Epithelial cell of esophagus (primary cell): ENCODE measurements around the gene IZUMO4.
A peak's percentile ranks its signal among the peaks of the same experiment; 100 is the strongest.

ENCODE experiments used
- DNase-seq: peaks from one replicate; pipeline ENCODE4 v3.0.0; 2010; ENCODE audit warnings: low read depth
- H3K4me3 ChIP-seq: 2 replicates; pipeline ENCODE4 v1.5.1; 2011; ENCODE audit warnings: mild to moderate bottlenecking, low read length, control low read depth
- CTCF ChIP-seq: IDR thresholded peaks from 2 replicates; pipeline ENCODE4 v1.5.1; 2011; ENCODE audit warnings: low read depth, mild to moderate bottlenecking, low read length, control low read depth, inconsistent platforms; ENCODE audit not compliant: insufficient read depth; ENCODE audit errors: missing control alignments

The IZUMO4 gene

GRCh38 chr19:2061495-2062388 lies 35.0 kb upstream of the IZUMO4 start:
- peak overlapping the region; percentile 61 for H3K4me3 ChIP-seq
- no peak for TF ChIP-seq CTCF
- peak; percentile 99 for DNase-seq

GRCh38 chr19:2062389-2062729 lies 34.4 kb upstream of the IZUMO4 start:
- peak overlapping the region; percentile 61 for H3K4me3 ChIP-seq
- TF ChIP-seq CTCF, result no peak
- DNase-seq, result no peak

- DNase-seq, result no peak
- no peak for TF ChIP-seq CTCF
- no peak overlapping the region for H3K4me3 ChIP-seq
Measured at GRCh38 chr19:2062770-2063169, 33.9 kb upstream of the IZUMO4 start.

- no peak overlapping the region for H3K4me3 ChIP-seq
- no peak for TF ChIP-seq CTCF
- DNase-seq, result no peak
Measured at GRCh38 chr19:2063824-2064223, 32.9 kb upstream of the IZUMO4 start.

- no peak overlapping the region for H3K4me3 ChIP-seq
- DNase-seq, result no peak
- TF ChIP-seq CTCF, result no peak
Measured at GRCh38 chr19:2064395-2064787, 32.3 kb upstream of the IZUMO4 start.

GRCh38 chr19:2064788-2065524 lies 31.8 kb upstream of the IZUMO4 start:
- no peak for DNase-seq
- H3K4me3 ChIP-seq, result no peak overlapping the region
- no peak for TF ChIP-seq CTCF

GRCh38 chr19:2070436-2070827 lies 26.3 kb upstream of the IZUMO4 start:
- DNase-seq, result no peak
- no peak overlapping the region for H3K4me3 ChIP-seq
- TF ChIP-seq CTCF, result no peak
